GM23338 (cell line): ENCODE results near the gene IL22. TPM values are rescaled to one million over a fixed set of nuclear protein-coding genes. Genes with fewer than 3 reads are reported as not detected.

Source experiments
- ATAC-seq: fragments of 200-7000 bp; cut with Tn5 transposase; 3 replicates; pipeline ENCODE4 v1.9.1; 2020
- DNase-seq: peaks from one replicate; pipeline ENCODE4 v3.0.0-alpha.2; 2015; ENCODE audit warnings: low spot score
- H2AFZ ChIP-seq: fragments of 200-600 bp; sonication (generic); 2 replicates; pipeline ENCODE4 v1.8.0; 2016; ENCODE audit warnings: antibody characterized with exemption, mild to moderate bottlenecking, moderate library complexity
- H3F3A ChIP-seq: fragments of 200-600 bp; sonication (generic); replicated peaks from 2 replicates; pipeline ENCODE4 v1.8.0; 2017; ENCODE audit warnings: antibody characterized with exemption, mixed run types, low read depth
- H3K27ac ChIP-seq: fragments of 200-600 bp; sonication (generic); 2 replicates; pipeline ENCODE4 v1.6.1; 2016; ENCODE audit warnings: low read depth
- H3K27me3 ChIP-seq: fragments of 200-600 bp; sonication (generic); 2 replicates; pipeline ENCODE4 v1.8.0; 2016; ENCODE audit warnings: mild to moderate bottlenecking, mixed run types, moderate library complexity; ENCODE audit not compliant: insufficient read depth
- H3K36me3 ChIP-seq: fragments of 200-600 bp; sonication (generic); 2 replicates; pipeline ENCODE4 v1.8.0; 2016; ENCODE audit warnings: mild to moderate bottlenecking; ENCODE audit not compliant: insufficient read depth
- H3K4me1 ChIP-seq: fragments of 200-600 bp; sonication (generic); 2 replicates; pipeline ENCODE4 v1.8.0; 2016; ENCODE audit warnings: mild to moderate bottlenecking, moderate library complexity; ENCODE audit not compliant: insufficient read depth
- H3K4me2 ChIP-seq: fragments of 200-600 bp; sonication (generic); 2 replicates; pipeline ENCODE4 v1.7.1; 2017; ENCODE audit warnings: mixed run types
- H3K4me3 ChIP-seq: fragments of 200-600 bp; sonication (generic); 2 replicates; pipeline ENCODE4 v1.6.1; 2016; ENCODE audit warnings: mixed run types
- H3K79me2 ChIP-seq: fragments of 200-600 bp; sonication (generic); replicated peaks from 2 replicates; pipeline ENCODE4 v1.8.0; 2017; ENCODE audit warnings: mild to moderate bottlenecking; ENCODE audit not compliant: insufficient read depth
- H3K9me2 ChIP-seq: fragments of 200-600 bp; sonication (generic); 2 replicates; pipeline ENCODE4 v1.8.0; 2017; ENCODE audit not compliant: insufficient read depth
- H4K20me1 ChIP-seq: fragments of 200-600 bp; sonication (generic); replicated peaks from 2 replicates; pipeline ENCODE4 v1.8.0; 2017; ENCODE audit warnings: mild to moderate bottlenecking; ENCODE audit not compliant: insufficient read depth
- H3K27ac Mint-ChIP-seq: 2 replicates; pipeline ENCODE4 v1.8.0; 2020; ENCODE audit warnings: inconsistent platforms, mild to moderate bottlenecking, moderate library complexity, mixed read lengths
- H3K27me3 Mint-ChIP-seq: 3 replicates; pipeline ENCODE4 v1.8.0; 2022; ENCODE audit warnings: low read depth, mild to moderate bottlenecking, moderate library complexity, mixed read lengths, inconsistent platforms; ENCODE audit not compliant: insufficient read depth, poor library complexity
- H3K36me3 Mint-ChIP-seq: 3 replicates; pipeline ENCODE4 v1.8.0; 2021; ENCODE audit warnings: low read depth, mild to moderate bottlenecking, inconsistent platforms, moderate library complexity, mixed read lengths
- H3K4me1 Mint-ChIP-seq: 3 replicates; pipeline ENCODE4 v1.8.0; 2020; ENCODE audit warnings: mild to moderate bottlenecking, inconsistent platforms, mixed read lengths
- H3K4me3 Mint-ChIP-seq: 3 replicates; pipeline ENCODE4 v1.8.0; 2021; ENCODE audit warnings: moderate library complexity, mild to moderate bottlenecking, inconsistent platforms, mixed read lengths
- H3K9me3 Mint-ChIP-seq: 3 replicates; pipeline ENCODE4 v1.8.0; 2020; ENCODE audit warnings: moderate library complexity, mild to moderate bottlenecking, inconsistent platforms, mixed read lengths
- CREB1 ChIP-seq: fragments of 250-450 bp; sonication (Bioruptor Pico); IDR thresholded peaks from 2 replicates; pipeline ENCODE4 v1.5.0; 2020; ENCODE audit warnings: low read depth, mild to moderate bottlenecking, moderate library complexity
- CTCF ChIP-seq, 2 experiments: fragments of 200-600 bp in 1 of 2; sonication (generic) in 1 of 2; conservative IDR thresholded peaks; 2 replicates each; pipeline versions ENCODE4 v1.5.1 to v1.6.1; 2016 to 2017; ENCODE audit warnings: antibody characterized with exemption in 2 of 2, low read depth in 2 of 2, mild to moderate bottlenecking in 2 of 2, moderate library complexity in 1 of 2
- EZH2 ChIP-seq: fragments of 200-600 bp; sonication (generic); IDR thresholded peaks from one replicate; pipeline ENCODE4 v1.8.0; 2017; ENCODE audit warnings: antibody characterized with exemption, mild to moderate bottlenecking, low read depth; ENCODE audit not compliant: unreplicated experiment
- EZH2phosphoT487 ChIP-seq: fragments of 200-600 bp; sonication (generic); IDR thresholded peaks from one replicate; pipeline ENCODE4 v1.8.1; 2018; ENCODE audit warnings: antibody characterized with exemption; ENCODE audit not compliant: unreplicated experiment
- JUNB ChIP-seq: IDR thresholded peaks from one replicate; pipeline ENCODE4 v1.6.1; 2016; ENCODE audit warnings: antibody characterized with exemption; ENCODE audit not compliant: unreplicated experiment
- NANOG ChIP-seq: IDR thresholded peaks from 2 replicates; pipeline ENCODE4 v1.6.1; 2016; ENCODE audit warnings: antibody characterized with exemption, borderline replicate concordance
- POLR2AphosphoS5 ChIP-seq: IDR thresholded peaks from 2 replicates; pipeline ENCODE4 v1.6.1; 2016; ENCODE audit warnings: antibody characterized with exemption, low read depth
- REST ChIP-seq: IDR thresholded peaks from one replicate; pipeline ENCODE4 v1.6.1; 2018; ENCODE audit warnings: antibody characterized with exemption; ENCODE audit not compliant: unreplicated experiment
- STAT1 ChIP-seq: IDR thresholded peaks from one replicate; pipeline ENCODE4 v1.6.1; 2016; ENCODE audit warnings: antibody characterized with exemption; ENCODE audit not compliant: unreplicated experiment
- ZNF114 ChIP-seq: fragments of 250-450 bp; sonication (Bioruptor Pico); IDR thresholded peaks from 2 replicates; pipeline ENCODE4 v1.5.0; 2020; ENCODE audit warnings: mild to moderate bottlenecking, moderate library complexity
- ZNF331 ChIP-seq: fragments of 250-450 bp; sonication (Bioruptor Pico); IDR thresholded peaks from 2 replicates; pipeline ENCODE4 v1.5.0; 2020; ENCODE audit warnings: low read depth, mild to moderate bottlenecking, moderate library complexity
- ZNF462 ChIP-seq: fragments of 250-450 bp; sonication (Bioruptor Pico); IDR thresholded peaks from 2 replicates; pipeline ENCODE4 v1.5.0; 2020; ENCODE audit warnings: mild to moderate bottlenecking, moderate library complexity
- polyA plus RNA-seq: library from polyadenylated mRNA; unstranded; fragments of >200 nt; fragmentation: Nextera tagmentation; extraction: Ambion mirVana; gene quantifications from 2 replicates; pipeline ENCODE4 v1.2.1, GENCODE V29; 2016
- total RNA-seq: library from RNA; depleted of rRNA; stranded (reverse); fragments of >200 nt; shearing (Covaris generic); gene quantifications from 2 replicates; pipeline ENCODE4 v1.2.3, GENCODE V29; 2014
- TF ChIP-seq, protein P1 (sequence below): IDR thresholded peaks from 2 replicates; pipeline ENCODE4 v1.6.1; 2016; ENCODE audit warnings: antibody characterized with exemption

The IL22 gene
- total and polyA plus RNA-seq, 2 experiments from 2014 or later: not detected

GRCh38 chr12:68224613-68225285 lies 28.7 kb downstream of the IL22 start:
- Histone ChIP-seq H3K9me2 (no peaks in the 10 kb centered on the region), H3K27ac (no peak overlapping the region), H3K79me2 (no peaks in the 10 kb centered on the region), H4K20me1 (no peaks in the 10 kb centered on the region), H3K4me3 (no peak overlapping the region), H3F3A (no peaks in the 10 kb centered on the region), H3K27me3 (no peaks in the 10 kb centered on the region), H3K4me2 (no peak overlapping the region), H3K36me3 (no peaks in the 10 kb centered on the region), H3K4me1 (no peaks in the 10 kb centered on the region), H2AFZ (no peak overlapping the region)
- peaks cover 10% of the 10 kb centered on the region; the same call in 2 of the 3 replicates for H3K4me1 Mint-ChIP-seq
- TF ChIP-seq, protein P1, sequence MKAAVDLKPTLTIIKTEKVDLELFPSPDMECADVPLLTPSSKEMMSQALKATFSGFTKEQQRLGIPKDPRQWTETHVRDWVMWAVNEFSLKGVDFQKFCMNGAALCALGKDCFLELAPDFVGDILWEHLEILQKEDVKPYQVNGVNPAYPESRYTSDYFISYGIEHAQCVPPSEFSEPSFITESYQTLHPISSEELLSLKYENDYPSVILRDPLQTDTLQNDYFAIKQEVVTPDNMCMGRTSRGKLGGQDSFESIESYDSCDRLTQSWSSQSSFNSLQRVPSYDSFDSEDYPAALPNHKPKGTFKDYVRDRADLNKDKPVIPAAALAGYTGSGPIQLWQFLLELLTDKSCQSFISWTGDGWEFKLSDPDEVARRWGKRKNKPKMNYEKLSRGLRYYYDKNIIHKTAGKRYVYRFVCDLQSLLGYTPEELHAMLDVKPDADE: no peak
- no peak for TF ChIP-seq STAT1
- no peak for TF ChIP-seq EZH2phosphoT487
- TF ChIP-seq REST: no peak
- TF ChIP-seq ZNF462: no peak
- TF ChIP-seq CTCF (conservative IDR thresholded peaks at IDR 0.05; ENCODE audit: low read depth in 2 of 2): no peak
- no peak for TF ChIP-seq CREB1 (CRISPR knock-in tag)
- TF ChIP-seq NANOG: no peak
- TF ChIP-seq ZNF114: no peak
- no peak for TF ChIP-seq EZH2
- TF ChIP-seq POLR2AphosphoS5: no peak
- TF ChIP-seq JUNB: no peak
- TF ChIP-seq ZNF331 (CRISPR knock-in tag): no peak
- H3K36me3 Mint-ChIP-seq: no peaks in the 10 kb centered on the region
- H3K27ac Mint-ChIP-seq: no peak overlapping the region
- no peak overlapping the region for H3K4me3 Mint-ChIP-seq
- ATAC-seq (no peak), DNase-seq (no peak)
- H3K27me3 Mint-ChIP-seq: no peaks in the 10 kb centered on the region
- H3K9me3 Mint-ChIP-seq: no peaks in the 10 kb centered on the region
